Lung (tissue), 12 donors: ENCODE measurements around the gene RUFY4. TPM values are rescaled to one million over a fixed set of nuclear protein-coding genes. Genes with fewer than 3 reads are reported as not detected.

Source experiments
- ATAC-seq: fragments of 200-7000 bp; cut with Tn5 transposase; one replicate; pipeline ENCODE4 v1.9.1; 2020; ENCODE audit warnings: moderate number of reproducible peaks; ENCODE audit not compliant: insufficient read depth, low FRiP score
- DNase-seq, 3 donors: peaks; one replicate each; pipeline ENCODE4 v3.0.0-alpha.2; 2013 to 2017
- H3K27ac ChIP-seq, 2 donors: one replicate each; pipeline ENCODE4 v1.5.1; 2013; ENCODE audit warnings: mild to moderate bottlenecking in 2 of 2, moderate library complexity in 2 of 2, control low read depth in 1 of 2, inconsistent platforms in 1 of 2, low read depth in 1 of 2, low read length in 1 of 2
- H3K27me3 ChIP-seq, 3 donors: one replicate each; pipeline ENCODE4 v1.5.1; 2013; ENCODE audit warnings: low read length in 2 of 3; ENCODE audit not compliant: control insufficient read depth in 3 of 3, insufficient read depth in 3 of 3
- H3K36me3 ChIP-seq, 4 donors: one replicate each; pipeline ENCODE4 v1.5.1; 2013; ENCODE audit warnings: low read length in 4 of 4, mild to moderate bottlenecking in 1 of 4, moderate library complexity in 1 of 4; ENCODE audit not compliant: control insufficient read depth in 4 of 4, insufficient read depth in 4 of 4
- H3K4me1 ChIP-seq, 5 donors: one replicate each; pipeline ENCODE4 v1.5.1; 2013; ENCODE audit warnings: low read length in 5 of 5, mild to moderate bottlenecking in 2 of 5, moderate library complexity in 1 of 5; ENCODE audit not compliant: control insufficient read depth in 5 of 5, insufficient read depth in 5 of 5
- H3K4me3 ChIP-seq: one replicate; pipeline ENCODE4 v1.5.1; 2013; ENCODE audit warnings: mild to moderate bottlenecking, control low read depth, moderate library complexity
- H3K9ac ChIP-seq, 2 donors: one replicate each; pipeline ENCODE4 v1.5.1; 2013; ENCODE audit warnings: low read length in 2 of 2, control low read depth in 1 of 2; ENCODE audit not compliant: insufficient read depth in 1 of 2
- H3K9me3 ChIP-seq, 4 donors: one replicate each; pipeline ENCODE4 v1.5.1; 2013; ENCODE audit warnings: low read length in 3 of 4, mild to moderate bottlenecking in 1 of 4, moderate library complexity in 1 of 4; ENCODE audit not compliant: control insufficient read depth in 4 of 4, insufficient read depth in 3 of 4
- CTCF ChIP-seq: IDR thresholded peaks from 2 replicates; pipeline ENCODE4 v1.5.1; 2012; ENCODE audit warnings: mild to moderate bottlenecking; ENCODE audit errors: control extremely low read depth, extremely low read depth
- WGBS, 2 donors: extraction: QIAGEN DNeasy Blood & Tissue Kit; methylation state at CpG; one replicate each; pipeline ENCODE4 v1.1.7; 2013; 5-methylcytosine and 5-hydroxymethylcytosine counted together
- polyA plus RNA-seq, 2 donors: library from polyadenylated mRNA; stranded (reverse); fragments of 200-250 nt; gene quantifications; one replicate each; pipeline ENCODE4 v1.2.1, GENCODE V29; 2013
- total RNA-seq, 2 donors: library from RNA; depleted of rRNA in 1 of 2; stranded (reverse); fragments of >200 nt in 1 of 2; gene quantifications; one replicate each; pipeline ENCODE4 v1.2.1, GENCODE V29; 2014 to 2021
- donor health status: control.
- donor health status: control.
- donor health status: Bipolar disorder and iron deficiency.
- donor health status: healthy.
- donor health status: DM: yes; HTN: yes; CAD: no.

Gene RUFY4
- total and polyA plus RNA-seq, 4 donors = 0.15 to 0.57 (median 0.37) TPM

DNA sequence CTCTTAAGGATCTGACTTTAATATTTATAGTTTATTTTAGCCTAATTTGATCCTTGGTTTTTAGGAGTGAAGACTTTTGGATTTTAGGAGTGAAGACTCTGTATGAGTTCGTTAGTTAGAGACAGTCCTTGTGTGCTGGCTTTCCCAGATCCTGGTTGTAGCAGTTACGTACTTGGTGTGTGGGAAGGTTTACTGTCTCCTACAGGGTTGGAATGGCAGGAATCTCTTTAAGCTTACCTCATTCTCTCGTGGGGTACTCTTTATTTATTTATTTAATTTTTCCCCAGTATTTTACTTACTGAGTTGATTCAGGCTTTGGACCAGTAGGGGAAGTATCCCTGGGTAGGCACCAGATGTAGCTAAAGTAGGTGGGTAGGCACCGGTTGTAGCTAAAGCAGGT is 54.9 kb downstream of the RUFY4 start:
- Histone ChIP-seq H3K4me1 (peaks cover 0 to 12% (median 4%) of the 10 kb centered on the region in 5 donors), H3K9ac (no peak overlapping the region), H3K4me3 (no peak overlapping the region), H3K27me3 (no peaks in the 10 kb centered on the region), H3K36me3 (no peaks in the 10 kb centered on the region), H3K27ac (no peak overlapping the region), H3K9me3 (peaks cover 0 to 4% (median 0%) of the 10 kb centered on the region in 4 donors)
- WGBS, 2 donors = 83 to 88% methylated on average over 4 of the region's 4 CpGs
- ATAC-seq (no peak), DNase-seq (no peak)
- no peak for TF ChIP-seq CTCF

GRCh38 chr2:218125095-218125494 is 56.0 kb downstream of the RUFY4 start:
- Histone ChIP-seq H3K27ac (no peak overlapping the region), H3K9ac (no peak overlapping the region)

DNA sequence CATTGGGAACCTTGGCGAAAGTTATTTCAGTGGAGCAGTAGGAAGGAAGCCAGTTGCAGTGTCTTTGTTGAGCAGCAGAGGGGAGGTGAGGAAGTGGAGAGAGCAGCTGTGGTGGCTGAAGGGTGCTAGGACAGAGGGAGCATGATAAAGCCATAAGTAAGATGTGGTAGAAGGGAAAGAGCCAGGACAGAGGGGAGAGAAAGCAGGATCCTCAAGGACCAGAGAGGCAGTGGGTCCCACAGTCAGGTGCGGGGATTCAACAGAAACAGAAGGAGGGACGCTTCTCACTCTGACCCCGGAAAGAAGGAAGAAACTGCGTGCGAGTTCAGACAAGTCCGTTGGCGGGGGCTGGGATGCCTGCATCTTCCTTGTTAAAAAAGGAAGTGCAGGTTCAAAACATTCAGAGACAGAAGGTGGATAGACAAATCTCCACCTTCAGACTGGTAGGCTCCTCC is 56.6 kb downstream of the RUFY4 start, which contains the start of gene CXCR2:
Gene CXCR2, plus strand, starts transcription at position 403 of the 455 bp plus-strand sequence. CDS start 8,774 bp downstream, outside the sequence.
- H3K4me1 ChIP-seq = peaks cover 0 to 12% (median 4%) of the 10 kb centered on the region in 5 donors
- peaks cover 0 to 4% (median 0%) of the 10 kb centered on the region in 4 donors for H3K9me3 ChIP-seq
- WGBS, 2 donors = 22 to 32% methylated on average over 8 of the region's 8 CpGs
- no peaks in the 10 kb centered on the region for H3K36me3 ChIP-seq
- TF ChIP-seq CTCF = no peak
- no peaks in the 10 kb centered on the region for H3K27me3 ChIP-seq
- peak within 1 kb of the TSS in 1 of 2 donors; percentile 1 for H3K9ac ChIP-seq
- H3K27ac ChIP-seq = peak within 1 kb of the TSS in 1 of 2 donors; percentile 4
- peak in 2 of 3 donors; percentile 49 to 74 for DNase-seq
- no peak within 1 kb of the TSS for H3K4me3 ChIP-seq
- ATAC-seq = no peak

More at GRCh38 chr2:218125095-218125494, 56.0 kb downstream of the RUFY4 start:
- ATAC-seq = peak; percentile 17
- Histone ChIP-seq H3K4me3 (no peak overlapping the region), H3K27me3 (no peaks in the 10 kb centered on the region), H3K4me1 (peaks cover 0 to 12% (median 4%) of the 10 kb centered on the region in 5 donors), H3K36me3 (no peaks in the 10 kb centered on the region), H3K9me3 (peaks cover 0 to 4% (median 0%) of the 10 kb centered on the region in 4 donors)
- WGBS, 2 donors = 17 to 41% methylated on average over 4 of the region's 4 CpGs
- no peak for TF ChIP-seq CTCF
- peak; percentile 46 to 89 (median 78) for DNase-seq
